ENCODE results near the gene LRRC53. TPM values are rescaled to one million over a fixed set of nuclear protein-coding genes. Genes with fewer than 3 reads are reported as not detected.

The LRRC53 gene
- polyA plus RNA-seq, 3 donors = not detected

DNA sequence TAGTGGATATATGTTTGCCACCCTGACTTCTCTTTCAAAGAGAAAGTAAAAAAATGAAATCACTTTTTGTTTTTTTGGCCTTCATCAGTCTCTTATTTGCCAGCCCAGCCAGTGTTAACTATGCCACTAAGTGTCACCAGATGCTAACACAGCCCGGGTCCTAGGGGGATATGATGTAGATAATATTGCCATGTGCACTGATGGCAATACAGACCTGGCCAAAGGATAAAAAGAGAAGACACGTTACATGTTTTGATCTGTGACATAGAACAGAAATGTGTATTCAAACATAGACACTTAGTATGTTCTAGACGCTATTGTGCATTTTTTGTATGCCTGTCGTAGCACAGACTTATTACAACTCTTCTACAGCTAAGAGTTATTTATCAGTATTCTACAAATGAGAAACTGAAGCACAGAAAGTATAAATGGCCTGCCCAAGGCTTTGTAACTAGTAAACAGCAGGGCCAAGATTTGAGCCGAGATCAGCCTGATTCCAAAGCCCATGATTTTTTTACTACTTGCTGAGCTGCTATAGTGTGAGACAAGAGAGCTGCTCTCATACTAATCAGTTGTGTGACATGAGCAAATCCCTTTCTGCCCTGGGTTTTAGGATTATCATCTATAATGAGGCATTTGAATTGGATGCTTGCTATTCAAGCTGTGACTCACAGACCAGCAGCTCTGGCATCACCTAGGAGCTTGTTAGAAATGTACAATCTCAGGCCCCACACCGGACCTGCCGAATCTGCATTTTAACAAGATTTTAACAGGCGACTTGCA, 6.3 kb downstream of the LRRC53 start:
- no peaks in the 10 kb centered on the region for H4K20me1 ChIP-seq (ENCODE audit: insufficient read depth, low read length)
- no peaks in the 10 kb centered on the region for H3K4me1 ChIP-seq (ENCODE audit: control insufficient read depth in 1 of 2, insufficient read depth in 2 of 2, low read length in 2 of 2)
- DNase-seq = no peak
- Mint-ChIP-seq H3K27me3 (ENCODE audit: low read depth in 3 of 3) (peaks cover 0 to 2% (median 0%) of the 10 kb centered on the region in 3 donors), H3K4me1 (no peaks in the 10 kb centered on the region), H3K9me3 (peaks cover 0 to 3% (median 0%) of the 10 kb centered on the region in 7 donors), H3K4me3 (no peak overlapping the region), H3K36me3 (no peaks in the 10 kb centered on the region), H3K27ac (no peak overlapping the region)
- no peaks in the 10 kb centered on the region for H3K27me3 ChIP-seq (ENCODE audit: control insufficient read depth in 2 of 2, insufficient read depth in 2 of 2, low read length in 2 of 2)
- intact Hi-C loops (cut with micrococcal nuclease) = no loop called here
- no peaks in the 10 kb centered on the region for H3K9me3 ChIP-seq (replicated peaks in 1 of 2; ENCODE audit: control insufficient read depth in 1 of 2, insufficient read depth in 1 of 2, low read length in 2 of 2)
- no peak overlapping the region for H3K9ac ChIP-seq (ENCODE audit: insufficient read depth, low read length, poor library complexity, severe bottlenecking)
- TF ChIP-seq, protein P1, sequence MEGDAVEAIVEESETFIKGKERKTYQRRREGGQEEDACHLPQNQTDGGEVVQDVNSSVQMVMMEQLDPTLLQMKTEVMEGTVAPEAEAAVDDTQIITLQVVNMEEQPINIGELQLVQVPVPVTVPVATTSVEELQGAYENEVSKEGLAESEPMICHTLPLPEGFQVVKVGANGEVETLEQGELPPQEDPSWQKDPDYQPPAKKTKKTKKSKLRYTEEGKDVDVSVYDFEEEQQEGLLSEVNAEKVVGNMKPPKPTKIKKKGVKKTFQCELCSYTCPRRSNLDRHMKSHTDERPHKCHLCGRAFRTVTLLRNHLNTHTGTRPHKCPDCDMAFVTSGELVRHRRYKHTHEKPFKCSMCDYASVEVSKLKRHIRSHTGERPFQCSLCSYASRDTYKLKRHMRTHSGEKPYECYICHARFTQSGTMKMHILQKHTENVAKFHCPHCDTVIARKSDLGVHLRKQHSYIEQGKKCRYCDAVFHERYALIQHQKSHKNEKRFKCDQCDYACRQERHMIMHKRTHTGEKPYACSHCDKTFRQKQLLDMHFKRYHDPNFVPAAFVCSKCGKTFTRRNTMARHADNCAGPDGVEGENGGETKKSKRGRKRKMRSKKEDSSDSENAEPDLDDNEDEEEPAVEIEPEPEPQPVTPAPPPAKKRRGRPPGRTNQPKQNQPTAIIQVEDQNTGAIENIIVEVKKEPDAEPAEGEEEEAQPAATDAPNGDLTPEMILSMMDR (IDR thresholded peaks at IDR 0.05) = no peak
- H3K4me2 ChIP-seq (replicated peaks; ENCODE audit: extremely low read depth, low read length, poor library complexity, severe bottlenecking) = no peak overlapping the region
- no peak overlapping the region for H3K27ac ChIP-seq (ENCODE audit: low read depth in 1 of 2, low read length in 2 of 2)
- H3K4me3 ChIP-seq (replicated peaks in 1 of 3; ENCODE audit: low read depth in 2 of 3, low read length in 3 of 3) = no peak overlapping the region
- H3K36me3 ChIP-seq (replicated peaks in 1 of 2; ENCODE audit: control insufficient read depth in 1 of 2, insufficient read depth in 2 of 2, low read length in 2 of 2) = no peaks in the 10 kb centered on the region
- WGBS (ENCODE audit: insufficient coverage) = 40% methylated on average over 1 of the region's 8 CpGs
- no peak overlapping the region for H2AFZ ChIP-seq (ENCODE audit: insufficient read depth, low read depth, low read length, poor library complexity, severe bottlenecking)
- no peaks in the 10 kb centered on the region for H3K79me2 ChIP-seq (ENCODE audit: insufficient read depth, low read length)

DNA sequence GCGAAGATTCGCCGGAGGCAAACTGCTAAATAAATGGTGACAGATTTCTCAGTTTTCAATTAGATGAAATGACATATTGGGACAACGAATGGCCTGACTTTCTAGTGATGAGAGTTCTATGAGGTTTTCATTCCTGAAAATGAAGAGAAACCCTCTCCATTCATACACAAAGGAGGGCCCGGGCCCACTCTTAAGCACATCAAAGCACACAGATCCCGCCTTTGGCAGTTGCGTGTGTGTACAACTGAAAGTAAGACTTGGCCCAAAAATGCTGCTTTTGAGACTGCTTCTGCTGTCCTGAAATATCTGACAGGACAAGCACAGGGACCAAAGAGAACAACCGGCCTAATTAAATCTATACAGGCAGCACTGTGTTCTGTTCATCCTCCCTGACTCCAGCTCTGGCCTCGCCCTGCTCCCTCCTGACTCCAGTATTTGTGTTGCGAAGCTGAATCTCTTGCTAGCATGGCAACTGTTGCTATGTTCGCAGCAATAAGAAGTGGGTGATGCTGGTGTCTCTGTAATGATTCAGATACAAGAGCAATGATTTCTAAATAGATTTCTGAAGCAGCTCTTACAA, 7.4 kb downstream of the LRRC53 start:
- WGBS (ENCODE audit: insufficient coverage) = 72% methylated on average over 6 of the region's 11 CpGs
- intact Hi-C loops (cut with micrococcal nuclease) = no loop called here
- Histone ChIP-seq H3K27ac (ENCODE audit: low read depth in 1 of 2, low read length in 2 of 2) (no peak overlapping the region), H3K9me3 (replicated peaks in 1 of 2; ENCODE audit: control insufficient read depth in 1 of 2, insufficient read depth in 1 of 2, low read length in 2 of 2) (no peaks in the 10 kb centered on the region), H3K4me3 (replicated peaks in 1 of 3; ENCODE audit: low read depth in 2 of 3, low read length in 3 of 3) (no peak overlapping the region), H4K20me1 (ENCODE audit: insufficient read depth, low read length) (no peaks in the 10 kb centered on the region), H3K4me1 (ENCODE audit: control insufficient read depth in 1 of 2, insufficient read depth in 2 of 2, low read length in 2 of 2) (no peaks in the 10 kb centered on the region), H3K36me3 (replicated peaks in 1 of 2; ENCODE audit: control insufficient read depth in 1 of 2, insufficient read depth in 2 of 2, low read length in 2 of 2) (no peaks in the 10 kb centered on the region), H2AFZ (ENCODE audit: insufficient read depth, low read depth, low read length, poor library complexity, severe bottlenecking) (no peak overlapping the region), H3K27me3 (ENCODE audit: control insufficient read depth in 2 of 2, insufficient read depth in 2 of 2, low read length in 2 of 2) (no peaks in the 10 kb centered on the region), H3K4me2 (replicated peaks; ENCODE audit: extremely low read depth, low read length, poor library complexity, severe bottlenecking) (no peak overlapping the region), H3K9ac (ENCODE audit: insufficient read depth, low read length, poor library complexity, severe bottlenecking) (no peak overlapping the region), H3K79me2 (ENCODE audit: insufficient read depth, low read length) (no peaks in the 10 kb centered on the region)
- Mint-ChIP-seq H3K4me1 (no peaks in the 10 kb centered on the region), H3K27me3 (ENCODE audit: low read depth in 3 of 3) (peaks cover 0 to 2% (median 0%) of the 10 kb centered on the region in 3 donors), H3K4me3 (no peak overlapping the region), H3K27ac (no peak overlapping the region), H3K9me3 (peaks cover 0 to 2% (median 0%) of the 10 kb centered on the region in 7 donors), H3K36me3 (no peaks in the 10 kb centered on the region)
- TF ChIP-seq, protein P1 (IDR thresholded peaks at IDR 0.05) = no peak
- DNase-seq = no peak
